COLO829 (cell line): ENCODE measurements around the gene CREB3L2.
"Not testable (repeated sequence)": the region's sequence is repeated elsewhere in the genome, so short reads cannot be mapped to it uniquely, and the experiment has no call there.

Experiments
- DNase-seq: peaks from one replicate; pipeline ENCODE4 v3.0.0; 2012; ENCODE audit warnings: low spot score

CREB3L2 gene

GRCh38 chr7:138014201-138014600 lies 12.3 kb upstream of the CREB3L2 start:
- DNase-seq, result not testable (repeated sequence)

GRCh38 chr7:138009350-138009653 lies 7.4 kb upstream of the CREB3L2 start:
- no peak for DNase-seq

GRCh38 chr7:138008588-138009349 lies 6.9 kb upstream of the CREB3L2 start:
- peak; percentile 92 for DNase-seq

GRCh38 chr7:138008019-138008587 lies 6.2 kb upstream of the CREB3L2 start:
- DNase-seq, result no peak

GRCh38 chr7:138006106-138006505 lies 4.2 kb upstream of the CREB3L2 start:
- no peak for DNase-seq

GRCh38 chr7:138004936-138005335 lies 3.0 kb upstream of the CREB3L2 start:
- DNase-seq, result no peak

- DNase-seq, result no peak
Measured at GRCh38 chr7:138004046-138004445, 2.2 kb upstream of the CREB3L2 start.

GRCh38 chr7:138002828-138003189 lies 923 bp upstream of the CREB3L2 start:
- no peak for DNase-seq

DNA sequence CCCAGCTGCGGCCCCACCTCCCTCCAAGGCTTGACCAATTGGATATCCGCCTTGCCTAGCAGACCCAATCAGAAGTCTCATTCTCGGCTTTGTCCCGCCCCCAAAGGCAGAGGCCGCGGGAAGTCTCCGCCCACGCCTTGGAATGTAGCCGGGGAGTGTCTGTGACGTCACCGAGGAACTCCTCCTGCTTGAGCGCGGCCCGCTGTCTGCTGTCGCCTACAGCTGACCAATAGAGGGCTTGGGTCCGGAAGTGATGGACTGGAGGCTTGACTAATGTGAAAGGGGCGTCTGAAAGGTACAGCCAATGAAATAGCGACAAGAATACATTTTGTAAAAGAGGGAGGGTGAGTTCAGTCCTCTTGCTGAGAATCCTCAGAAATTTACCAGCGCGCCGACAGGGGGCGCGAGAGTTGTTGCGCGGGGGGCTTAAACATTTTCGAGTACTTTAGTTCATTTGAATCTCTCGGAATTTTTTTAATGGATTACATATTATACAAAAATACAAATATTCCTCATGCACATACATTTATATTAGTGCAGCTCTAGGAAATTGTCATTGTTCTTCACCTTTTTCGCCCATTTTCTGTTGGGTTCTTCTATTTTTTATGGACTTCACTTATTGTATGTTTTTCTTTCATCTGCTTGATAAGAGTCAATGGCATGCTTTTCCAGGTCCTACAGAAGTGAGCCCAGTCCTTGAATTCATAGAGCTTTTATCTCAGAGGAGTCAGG lies 376 bp upstream of the CREB3L2 start:
- DNase-seq, result peak; percentile 99

- no peak for DNase-seq
Measured at GRCh38 chr7:138000081-138000701, 1.7 kb downstream of the CREB3L2 start.

DNA sequence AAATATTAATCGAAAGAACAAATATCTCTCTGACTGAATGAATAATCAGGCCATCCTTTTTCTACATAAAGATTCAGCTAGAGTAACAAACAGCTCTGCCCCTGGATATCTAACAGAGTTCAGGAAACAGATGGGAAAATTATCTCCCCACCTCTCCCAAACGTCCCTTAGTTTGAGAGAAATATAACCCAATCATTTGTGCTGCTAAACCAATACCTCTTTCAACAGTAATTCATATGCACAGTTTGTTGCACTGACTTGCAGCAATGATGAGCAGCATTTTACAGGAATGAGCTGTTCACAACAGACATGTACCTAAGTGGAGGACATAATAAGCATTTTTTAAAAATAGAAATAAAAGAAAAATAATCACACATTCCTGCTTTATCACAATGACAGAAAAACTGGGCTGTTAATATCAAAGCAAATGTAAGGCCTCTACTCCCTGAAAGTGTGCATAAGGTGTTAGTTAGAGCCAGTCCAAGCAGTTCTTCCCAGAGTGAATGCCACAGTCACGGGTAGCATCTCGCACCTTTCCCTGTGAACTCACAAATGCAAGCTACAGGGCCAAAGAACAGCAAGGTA lies 2.3 kb downstream of the CREB3L2 start:
- DNase-seq, result no peak

DNA sequence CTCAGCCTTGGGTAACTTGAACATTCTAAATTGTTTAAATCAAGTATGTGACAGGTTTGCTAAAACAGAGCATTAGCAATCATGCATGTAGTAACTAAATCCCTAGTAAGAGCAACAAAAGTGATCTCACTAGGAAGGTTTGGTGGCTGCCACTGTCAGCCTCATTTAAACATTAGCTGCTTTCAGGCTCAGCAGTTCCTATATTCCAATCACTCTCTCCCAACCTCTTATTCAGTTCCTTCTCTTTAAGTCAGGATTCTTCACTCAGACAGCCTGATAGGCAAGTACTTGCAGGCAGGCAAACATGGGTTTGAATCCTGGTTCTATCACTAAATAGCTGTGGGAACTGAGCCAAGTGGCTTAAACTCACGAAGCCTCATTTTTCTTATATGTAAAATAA lies 3.6 kb downstream of the CREB3L2 start:
- DNase-seq, result no peak

DNA sequence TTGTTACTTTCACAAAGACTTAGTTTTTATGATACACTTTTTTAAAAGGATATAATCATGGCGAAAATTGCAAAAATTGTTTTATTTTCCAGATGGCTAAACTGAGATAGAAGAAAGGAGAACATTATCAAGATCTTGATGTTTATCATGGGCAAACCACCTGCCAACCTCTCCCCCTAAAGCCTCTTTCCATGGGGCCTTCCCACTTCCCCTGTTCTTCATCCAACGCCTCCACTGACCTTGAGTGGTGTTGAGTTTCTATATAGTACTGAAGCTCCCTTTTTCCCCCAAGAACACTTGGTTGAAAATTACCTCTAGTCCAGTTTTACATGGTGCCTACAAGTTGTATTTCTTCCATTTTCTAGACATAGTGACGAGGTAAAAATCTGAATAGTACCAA lies 5.0 kb downstream of the CREB3L2 start:
- no peak for DNase-seq

- DNase-seq, result no peak
Measured at GRCh38 chr7:137996386-137996851, 5.5 kb downstream of the CREB3L2 start.

DNA sequence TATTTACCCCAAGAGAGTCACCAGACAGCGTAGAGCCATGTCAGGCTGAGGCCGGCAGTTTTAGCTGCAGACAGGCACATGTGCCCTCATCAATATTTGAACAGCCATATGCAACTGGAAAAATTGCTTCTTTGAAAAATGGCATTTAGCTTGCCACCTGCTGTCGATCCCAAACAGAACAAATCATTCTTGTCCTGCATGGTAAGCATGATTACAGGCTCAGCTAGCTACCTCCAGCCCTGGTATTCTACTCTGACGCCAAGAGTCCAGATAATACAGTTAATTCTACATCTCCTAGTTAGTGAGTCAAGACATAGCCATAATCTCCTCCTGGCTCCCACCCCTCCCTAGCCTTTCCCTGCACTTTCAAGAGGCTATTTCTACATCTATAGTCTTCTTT lies 7.7 kb downstream of the CREB3L2 start:
- DNase-seq, result no peak

DNA sequence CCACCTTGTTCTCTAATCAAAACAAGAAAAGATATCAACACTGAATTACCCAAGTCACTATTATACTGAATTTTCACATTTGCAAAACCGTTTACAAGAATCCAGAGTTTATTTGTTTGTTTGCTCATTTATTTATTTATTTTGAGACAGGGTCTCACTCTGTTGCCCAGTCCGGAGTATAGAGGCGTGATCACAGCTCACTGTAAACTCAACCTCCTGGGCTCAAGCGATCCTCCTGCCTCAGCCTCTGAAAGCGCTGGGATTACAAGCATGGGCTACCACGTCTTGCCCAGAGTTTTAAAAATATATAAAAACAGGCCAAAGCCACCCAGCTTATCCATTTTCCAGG lies 8.5 kb downstream of the CREB3L2 start:
- DNase-seq, result no peak

DNA sequence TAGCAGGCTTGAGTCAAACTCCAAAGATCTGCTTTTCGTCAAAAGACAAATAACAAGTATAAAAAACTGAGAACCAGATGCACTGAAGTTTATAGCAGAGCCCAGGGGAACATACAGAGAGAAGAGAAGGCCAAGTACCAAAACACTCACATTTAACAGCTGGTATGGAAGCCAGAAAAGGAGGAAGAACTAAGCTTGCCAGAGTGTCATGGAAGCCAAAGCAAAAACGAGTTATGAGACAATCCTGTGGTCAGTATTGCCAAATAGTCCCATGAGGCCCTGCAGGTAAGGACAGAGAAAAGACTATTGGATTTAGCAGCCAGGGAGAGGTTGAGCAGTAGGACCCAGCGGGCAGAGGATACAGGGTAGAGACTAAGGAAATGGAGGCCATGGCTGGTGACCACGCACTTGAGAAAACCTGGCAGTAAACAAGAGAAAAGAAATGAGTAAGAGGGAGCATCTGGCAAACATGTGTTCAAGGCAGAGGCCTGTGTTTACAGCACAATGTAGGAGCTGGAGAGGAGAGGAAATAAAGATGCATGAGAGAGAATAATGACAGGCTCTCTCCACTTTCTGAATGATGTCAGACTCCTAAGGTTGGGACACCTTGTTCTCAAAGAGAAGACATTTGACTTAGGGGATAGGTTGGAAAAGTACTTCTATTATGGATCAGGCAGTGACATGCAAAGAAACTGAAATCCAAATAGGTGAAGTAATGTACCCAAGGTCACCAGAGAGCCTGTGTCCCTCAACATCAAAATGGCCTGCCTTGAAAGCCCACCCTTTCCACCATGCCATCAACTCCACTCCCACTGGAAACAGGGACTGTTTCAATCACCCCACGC lies 9.1 kb downstream of the CREB3L2 start:
- DNase-seq, result no peak

DNA sequence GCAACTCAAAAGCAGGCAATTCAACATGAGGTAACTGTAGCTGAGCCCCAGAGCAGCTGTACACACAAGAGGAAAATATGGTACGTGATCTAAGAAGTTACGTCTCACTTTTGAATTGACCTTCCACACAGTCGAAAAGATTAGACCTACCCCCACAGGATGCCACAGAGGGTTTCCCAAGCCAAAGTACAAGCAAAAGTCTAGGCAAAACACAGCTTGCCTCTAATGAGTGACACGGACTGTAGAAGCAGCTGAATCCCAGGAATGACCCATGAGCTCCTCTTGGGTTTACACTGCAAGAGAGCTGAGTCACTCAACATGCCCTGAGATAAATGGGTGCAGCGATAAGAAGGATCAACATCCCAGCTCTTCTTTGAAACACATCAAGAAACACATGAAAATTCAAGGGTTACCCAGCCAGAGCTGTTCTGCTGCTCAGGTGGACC lies 9.8 kb downstream of the CREB3L2 start:
- DNase-seq, result no peak

- DNase-seq, result no peak
Measured at GRCh38 chr7:137990251-137990941, 11.5 kb downstream of the CREB3L2 start.

GRCh38 chr7:137989590-137989989 lies 12.3 kb downstream of the CREB3L2 start:
- DNase-seq, result no peak

- DNase-seq, result no peak
Measured at GRCh38 chr7:137989094-137989493, 12.8 kb downstream of the CREB3L2 start.
